GM21360 (cell line): ENCODE data around the gene COL18A1.

Experiments
- ATAC-seq: cut with Tn5 transposase; IDR thresholded peaks from one replicate; pipeline ENCODE4 v1.9.1; 2021; ENCODE audit warnings: mild to moderate bottlenecking, moderate library complexity; ENCODE audit not compliant: unreplicated experiment

The COL18A1 gene

GRCh38 chr21:45451771-45452182 is 46.8 kb downstream of the COL18A1 start:
- ATAC-seq = no peak

GRCh38 chr21:45452696-45453307 is 47.8 kb downstream of the COL18A1 start:
- no peak for ATAC-seq

- no peak for ATAC-seq
Observed at GRCh38 chr21:45453308-45453950, 48.5 kb downstream of the COL18A1 start.

- no peak for ATAC-seq
Observed at GRCh38 chr21:45454060-45454925, 49.3 kb downstream of the COL18A1 start.

DNA sequence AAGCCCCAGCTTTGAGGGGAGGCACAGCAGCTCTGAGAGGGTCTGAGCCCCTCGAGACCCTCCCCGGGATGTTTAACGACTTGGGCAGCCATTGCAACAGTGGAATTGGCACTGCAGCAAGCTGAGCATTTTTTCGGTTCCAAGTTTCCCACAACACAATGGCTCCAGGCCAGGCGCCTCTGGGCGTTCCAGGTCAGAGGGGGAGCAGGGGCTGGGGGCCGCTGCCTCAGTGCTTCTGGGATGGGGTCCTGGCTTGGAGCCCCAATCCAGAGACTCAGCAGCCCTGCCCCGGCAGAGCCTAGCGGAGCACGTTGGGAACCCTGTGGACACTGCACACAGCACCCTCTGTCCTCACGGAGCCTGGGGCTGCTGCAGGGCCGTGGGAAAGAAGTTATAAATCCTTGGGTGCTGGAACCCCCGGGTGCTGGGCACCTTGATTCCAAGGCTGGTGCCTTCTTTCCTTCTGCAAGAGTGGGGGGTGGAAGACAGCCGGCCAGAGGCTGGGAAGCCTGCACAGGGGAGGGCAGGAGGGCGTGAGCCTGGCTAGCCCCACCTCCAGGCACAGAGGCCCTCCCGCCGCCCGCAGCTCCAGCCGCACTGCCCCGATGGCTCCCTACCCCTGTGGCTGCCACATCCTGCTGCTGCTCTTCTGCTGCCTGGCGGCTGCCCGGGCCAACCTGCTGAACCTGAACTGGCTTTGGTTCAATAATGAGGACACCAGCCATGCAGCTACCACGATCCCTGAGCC is 50.1 kb downstream of the COL18A1 start:
- ATAC-seq = no peak

- no peak for ATAC-seq
Observed at GRCh38 chr21:45455674-45456583, 51.0 kb downstream of the COL18A1 start.

- ATAC-seq = no peak
Observed at GRCh38 chr21:45456584-45457160, 51.7 kb downstream of the COL18A1 start.

- ATAC-seq = no peak
Observed at GRCh38 chr21:45457161-45457831, 52.3 kb downstream of the COL18A1 start.

- no peak for ATAC-seq
Observed at GRCh38 chr21:45457832-45458172, 52.8 kb downstream of the COL18A1 start.

GRCh38 chr21:45458281-45459170 is 53.6 kb downstream of the COL18A1 start:
- ATAC-seq = no peak

DNA sequence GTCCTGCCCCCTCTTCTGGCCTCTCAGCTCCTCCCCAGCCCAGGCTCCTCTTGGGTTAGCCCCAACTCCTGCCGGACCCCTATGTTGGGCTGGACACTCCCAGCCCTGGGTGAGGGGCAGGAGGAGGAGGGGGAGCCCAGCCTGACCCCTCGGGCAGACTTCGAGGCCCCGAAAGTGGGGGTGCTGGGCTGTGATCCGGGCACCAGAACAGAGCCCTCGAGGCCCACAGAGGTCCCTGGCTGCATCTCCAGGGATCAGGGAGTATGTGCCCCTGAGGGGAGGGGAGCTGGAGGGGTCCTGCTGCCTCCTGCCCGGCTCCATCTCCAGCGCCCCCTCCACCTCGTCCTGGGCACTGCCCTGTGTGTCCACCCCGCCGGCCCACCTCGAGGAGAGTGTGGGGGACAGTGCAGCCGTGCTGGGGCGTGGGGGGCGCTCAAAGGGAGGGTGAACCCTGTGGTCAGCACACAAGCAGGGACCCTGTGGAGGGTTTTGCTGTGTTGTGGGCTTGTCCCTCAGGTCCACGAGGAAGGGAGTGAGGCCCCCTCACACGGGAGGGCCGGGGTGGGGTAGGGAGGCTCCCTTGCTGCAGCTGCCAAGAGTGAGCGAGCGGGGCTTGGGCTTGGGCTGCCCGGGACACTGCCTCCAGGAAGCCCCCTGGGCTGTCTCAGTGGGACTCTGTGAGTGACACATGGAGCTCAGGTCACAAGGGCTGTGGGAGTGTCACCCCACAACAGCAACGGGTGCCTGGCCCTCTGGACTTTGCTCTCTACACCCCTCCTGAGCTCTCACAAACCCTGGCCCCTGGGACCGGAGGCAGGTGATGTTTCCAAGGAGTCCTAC is 54.4 kb downstream of the COL18A1 start:
- ATAC-seq = no peak

DNA sequence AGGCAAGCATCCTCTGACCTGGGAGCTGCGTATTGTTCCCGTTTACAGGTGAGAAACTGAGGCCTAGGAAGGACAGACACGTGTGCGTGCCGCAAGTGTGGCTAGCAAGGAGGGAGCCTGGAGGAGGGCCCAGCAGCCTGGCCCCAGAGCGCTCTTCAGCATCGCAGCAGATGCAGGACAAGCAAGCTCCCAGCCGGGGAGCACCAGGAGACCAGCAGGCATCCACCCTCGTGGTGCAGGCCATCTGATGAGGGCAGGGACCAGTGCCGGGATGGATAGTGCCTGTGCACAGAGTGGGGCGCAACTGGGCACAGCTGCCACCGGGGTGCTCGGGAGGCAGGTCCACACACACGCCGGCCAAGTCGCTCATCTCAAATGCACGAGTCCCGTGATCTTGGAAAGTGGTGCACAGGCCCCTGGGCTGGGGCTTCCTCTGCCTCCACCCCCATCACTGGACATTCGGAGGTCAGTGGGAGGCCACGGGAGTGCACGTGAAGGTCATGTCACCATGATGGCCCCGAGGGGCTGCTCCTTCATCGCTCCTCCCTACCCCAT is 55.1 kb downstream of the COL18A1 start:
- ATAC-seq = no peak

GRCh38 chr21:45460611-45461368 is 55.8 kb downstream of the COL18A1 start:
- ATAC-seq = no peak

DNA sequence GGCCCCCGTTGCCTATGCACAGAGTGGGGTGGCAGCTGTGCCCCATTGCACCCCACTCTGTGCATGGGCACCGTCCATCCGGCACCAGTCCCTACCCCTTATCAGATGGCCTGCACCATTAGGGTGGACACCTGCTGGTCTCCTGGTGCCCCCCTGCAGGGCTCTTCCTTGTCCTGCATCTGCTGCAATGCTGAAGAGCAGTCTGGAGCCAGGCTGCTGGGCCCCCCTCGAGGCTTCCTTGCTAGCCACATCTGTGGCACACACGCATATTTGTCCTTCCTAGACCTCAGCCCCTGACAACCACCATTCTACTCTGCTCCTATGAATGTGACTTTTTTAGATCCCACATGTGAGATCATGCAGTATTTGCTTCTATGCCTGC is 56.4 kb downstream of the COL18A1 start:
- no peak for ATAC-seq

DNA sequence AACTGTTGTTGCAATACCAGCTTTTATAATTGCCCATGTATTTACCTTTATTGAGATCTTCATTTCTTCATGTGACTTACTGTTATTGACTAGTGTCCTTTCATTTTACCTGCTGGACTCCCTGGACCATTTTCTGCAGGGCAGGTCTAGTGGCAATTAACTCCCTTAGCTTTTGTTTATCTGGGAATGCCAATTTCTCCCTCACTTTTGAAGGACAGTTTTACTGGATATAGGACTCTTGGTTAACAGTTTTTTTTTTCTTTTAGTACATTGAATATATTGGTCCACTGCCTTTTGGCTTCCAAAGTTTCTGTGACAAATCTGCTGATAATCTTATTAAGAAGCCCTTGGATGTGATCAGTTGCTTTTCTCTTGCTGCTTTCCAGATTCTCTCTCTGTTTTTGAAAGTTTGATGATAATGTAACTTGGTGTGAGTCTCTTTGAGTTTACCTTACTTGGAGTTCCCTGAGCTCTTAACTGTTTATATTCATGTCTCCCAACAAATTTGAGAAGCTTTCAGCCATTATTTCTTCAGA is 56.9 kb downstream of the COL18A1 start:
- ATAC-seq = no peak

- ATAC-seq = no peak
Observed at GRCh38 chr21:45463871-45464270, 58.9 kb downstream of the COL18A1 start.
